Heart left ventricle (tissue), 16 donors: ENCODE data around the gene GRHL1. TPM values are rescaled to one million over a fixed set of nuclear protein-coding genes. Genes with fewer than 3 reads are reported as not detected.

ENCODE experiments used
- ATAC-seq, 4 donors: fragments of 200-7000 bp; cut with Tn5 transposase; one replicate each; pipeline ENCODE4 v1.9.1; 2020 to 2022; ENCODE audit warnings: moderate library complexity in 4 of 4, mild to moderate bottlenecking in 3 of 4, moderate number of reproducible peaks in 1 of 4
- DNase-seq, 5 donors: peaks; one replicate each; pipeline ENCODE4 v3.0.0-alpha.2; 2020
- H3K27ac ChIP-seq, 12 donors: fragments of 200-600 bp; sonication (generic) in 4 of 12; one replicate each; pipeline versions ENCODE4 v1.5.0 to v1.8.0; 2016 to 2022; ENCODE audit warnings: mild to moderate bottlenecking in 2 of 12
- H3K27me3 ChIP-seq, 9 donors: fragments of 200-600 bp; sonication (generic) in 2 of 9; one replicate each; pipeline versions ENCODE4 v1.5.1 to v1.8.0; 2016 to 2022; ENCODE audit warnings: mild to moderate bottlenecking in 3 of 9
- H3K36me3 ChIP-seq, 9 donors: fragments of 200-600 bp; sonication (generic) in 2 of 9; one replicate each; pipeline versions ENCODE4 v1.5.0 to v1.8.0; 2018 to 2022; ENCODE audit warnings: mild to moderate bottlenecking in 2 of 9
- H3K4me1 ChIP-seq, 12 donors: fragments of 200-600 bp; sonication (generic) in 4 of 12; one replicate each; pipeline versions ENCODE4 v1.5.0 to v1.8.0; 2016 to 2022; ENCODE audit warnings: mild to moderate bottlenecking in 3 of 12
- H3K4me3 ChIP-seq, 12 donors: fragments of 200-600 bp; sonication (generic) in 4 of 12; one replicate each; pipeline versions ENCODE4 v1.5.0 to v1.8.0; 2017 to 2022; ENCODE audit warnings: mild to moderate bottlenecking in 9 of 12, moderate library complexity in 4 of 12
- H3K9me3 ChIP-seq, 12 donors: fragments of 200-600 bp; sonication (generic) in 4 of 12; one replicate each; pipeline versions ENCODE4 v1.5.0 to v1.8.0; 2016 to 2022; ENCODE audit warnings: mild to moderate bottlenecking in 1 of 12
- POLR2A ChIP-seq, 2 donors: fragments of 450-650 bp; IDR thresholded peaks; one replicate each; pipeline ENCODE4 v1.6.1; 2017; ENCODE audit warnings: antibody characterized with exemption in 2 of 2, mild to moderate bottlenecking in 2 of 2, moderate library complexity in 2 of 2
- WGBS, 4 donors: extraction: QIAGEN DNeasy Blood & Tissue Kit in 2 of 4; methylation state at CpG; one replicate each; pipeline versions ENCODE4 v1.1.5 to v1.1.7; 2013 to 2018; 5-methylcytosine and 5-hydroxymethylcytosine counted together
- intact Hi-C, 10 donors: fragments of 100-400 bp; cut with DNase I; formaldehyde crosslinking; loops; one replicate each; pipeline versions ENCODE4 v1.11.1 to v1.14.2; 2022
- polyA plus RNA-seq, 2 donors: library from polyadenylated mRNA; stranded (reverse); fragments of 200-250 nt; gene quantifications; one replicate each; pipeline ENCODE4 v1.2.3, GENCODE V29; 2013
- total RNA-seq, 9 donors: library from RNA; depleted of rRNA in 2 of 9; stranded (reverse); fragments of >200 nt in 2 of 9; fragmentation: NEBNext Ultra II Directional in 3 of 9; extraction: Animal tissue kit (Norgen Biotek cat#: 25700) in 3 of 9; gene quantifications; one replicate each; pipeline versions ENCODE4 v1.1.0 to v1.2.4, GENCODE V29; 2016 to 2023
- TF ChIP-seq, protein P1 (sequence below), 12 donors: fragments of 200-600 bp; sonication (generic) in 4 of 12; IDR thresholded peaks; one replicate each; pipeline versions ENCODE4 v1.5.0 to v1.8.0; 2018 to 2022; ENCODE audit warnings: antibody characterized with exemption in 12 of 12, mild to moderate bottlenecking in 5 of 12
- donor health status: ischemic (EF 13 %, LVEDD 7.1; RV severe dilation, severe dysfunction).
- donor health status: healthy with polysubstance abuse.
- donor health status: DM: no; HTN: yes; CAD: no.
- donor health status: DM: no; HTN: no; CAD: no.
- donor health status: ischemic (EF 25% LVEDD 6.9; RV normal size, moderate dysfunction).
- donor health status: ischemic (EF 25% LVEDD 5.7; RV mildly dilated, moderate dysfunction).
- donor health status: healthy.
- donor health status: DM: yes; HTN: yes; CAD: no.
- donor health status: ischemic (EF 35%, LVEDD 5.7; RV mildly dilated, moderate dysfunction).
- donor health status: nonischemic (EF 11% LVEDD 7.7; RV severe dilation, severe dysfunction).
- donor health status: DM: yes; HTN: yes; CAD: no.
- donor health status: PGD.
- donor health status: ischemic (EF 29% LVEDD 5.4; RV normal size, mild dysfunction).
- donor health status: nonischemic (EF 23%, LVEDD 6.1; RV moderate dilation, normal function).

Gene GRHL1
- total and polyA plus RNA-seq, 11 donors = 0.50 to 2.8 (median 1.0) TPM

DNA sequence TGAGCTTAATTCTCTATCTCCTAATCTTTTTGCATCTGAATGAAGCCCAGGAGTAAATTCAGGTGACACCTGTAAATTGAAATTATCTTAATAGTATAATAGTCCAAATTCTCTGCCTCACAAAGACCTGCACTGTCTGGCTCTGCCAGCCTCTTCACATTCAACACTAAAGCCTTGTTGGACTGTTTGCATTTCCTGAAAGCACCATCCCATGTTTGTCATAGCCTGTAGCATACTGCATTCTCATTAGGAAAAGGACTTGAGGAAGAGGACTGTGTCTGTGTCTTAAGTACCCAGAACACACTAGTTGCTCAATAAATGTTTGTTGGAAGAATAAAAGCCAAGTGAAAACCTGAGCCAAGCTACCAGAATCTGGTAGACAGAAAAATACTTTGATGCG lies 42.9 kb upstream of the GRHL1 start:
- WGBS, 4 donors = 98 to 100% (median 98%) methylated on average over 1 of the region's 1 CpG
- TF ChIP-seq, protein P1, sequence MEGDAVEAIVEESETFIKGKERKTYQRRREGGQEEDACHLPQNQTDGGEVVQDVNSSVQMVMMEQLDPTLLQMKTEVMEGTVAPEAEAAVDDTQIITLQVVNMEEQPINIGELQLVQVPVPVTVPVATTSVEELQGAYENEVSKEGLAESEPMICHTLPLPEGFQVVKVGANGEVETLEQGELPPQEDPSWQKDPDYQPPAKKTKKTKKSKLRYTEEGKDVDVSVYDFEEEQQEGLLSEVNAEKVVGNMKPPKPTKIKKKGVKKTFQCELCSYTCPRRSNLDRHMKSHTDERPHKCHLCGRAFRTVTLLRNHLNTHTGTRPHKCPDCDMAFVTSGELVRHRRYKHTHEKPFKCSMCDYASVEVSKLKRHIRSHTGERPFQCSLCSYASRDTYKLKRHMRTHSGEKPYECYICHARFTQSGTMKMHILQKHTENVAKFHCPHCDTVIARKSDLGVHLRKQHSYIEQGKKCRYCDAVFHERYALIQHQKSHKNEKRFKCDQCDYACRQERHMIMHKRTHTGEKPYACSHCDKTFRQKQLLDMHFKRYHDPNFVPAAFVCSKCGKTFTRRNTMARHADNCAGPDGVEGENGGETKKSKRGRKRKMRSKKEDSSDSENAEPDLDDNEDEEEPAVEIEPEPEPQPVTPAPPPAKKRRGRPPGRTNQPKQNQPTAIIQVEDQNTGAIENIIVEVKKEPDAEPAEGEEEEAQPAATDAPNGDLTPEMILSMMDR (IDR thresholded peaks at IDR 0.05) = no peak
- TF ChIP-seq POLR2A (IDR thresholded peaks at IDR 0.05) = no peak
- intact Hi-C loops = no loop called here
- H3K4me1 ChIP-seq = no peaks in the 10 kb centered on the region
- no peaks in the 10 kb centered on the region for H3K9me3 ChIP-seq
- H3K27ac ChIP-seq = no peak overlapping the region
- no peak for DNase-seq
- H3K4me3 ChIP-seq = no peak overlapping the region
- no peak for ATAC-seq
- peaks cover 0 to 44% (median 27%) of the 10 kb centered on the region in 9 donors for H3K36me3 ChIP-seq
- no peaks in the 10 kb centered on the region for H3K27me3 ChIP-seq

DNA sequence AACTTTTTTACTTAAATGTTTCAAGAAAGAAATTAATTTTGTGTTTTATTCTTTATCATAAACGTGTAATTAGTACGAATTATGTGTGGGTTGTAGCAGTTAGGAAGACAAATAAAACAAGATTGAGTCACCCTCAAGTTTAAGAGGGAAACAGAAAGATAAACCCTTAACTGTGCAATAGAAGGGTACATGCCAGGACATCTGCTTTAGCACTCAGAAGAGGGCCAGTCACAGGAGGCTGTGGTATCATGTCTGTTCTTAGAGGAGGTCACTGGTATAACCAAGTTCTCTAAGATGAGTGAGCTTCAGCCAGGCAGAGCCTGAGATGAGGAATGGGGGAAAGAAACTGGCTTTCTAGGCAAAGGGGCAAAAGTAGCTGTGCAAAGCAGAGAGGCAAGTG lies 42.4 kb upstream of the GRHL1 start:
- Histone ChIP-seq H3K4me3 (no peak overlapping the region), H3K27me3 (no peaks in the 10 kb centered on the region), H3K9me3 (no peaks in the 10 kb centered on the region), H3K36me3 (peaks cover 0 to 48% (median 29%) of the 10 kb centered on the region in 9 donors), H3K4me1 (no peaks in the 10 kb centered on the region), H3K27ac (no peak overlapping the region)
- intact Hi-C loops = no loop called here
- ATAC-seq (no peak), DNase-seq (no peak)
- TF ChIP-seq, protein P1 (IDR thresholded peaks at IDR 0.05) = no peak
- TF ChIP-seq POLR2A (IDR thresholded peaks at IDR 0.05) = no peak
- 85 to 93% (median 89%) methylated on average over 2 of the region's 2 CpGs for WGBS, 4 donors

DNA sequence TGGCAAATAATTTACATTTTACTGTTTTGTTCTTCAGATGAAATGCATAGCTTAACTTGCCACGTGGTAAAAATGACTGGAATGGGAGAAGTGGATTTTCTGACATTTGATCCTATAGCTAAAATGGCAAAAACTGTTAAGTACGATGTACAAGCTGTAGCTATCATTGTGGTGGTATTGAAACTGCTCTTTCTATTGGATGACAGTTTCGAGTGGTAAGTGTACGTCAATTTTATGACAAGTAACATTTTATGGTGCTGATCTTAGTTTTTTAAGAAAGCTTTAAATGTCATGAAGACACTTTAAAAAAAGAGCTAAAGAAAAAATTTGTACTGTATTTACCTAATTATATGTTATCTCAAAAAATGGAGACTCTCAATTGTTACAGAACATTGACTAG lies 40.8 kb upstream of the GRHL1 start:
- H3K9me3 ChIP-seq = no peaks in the 10 kb centered on the region
- H3K4me3 ChIP-seq = no peak overlapping the region
- TF ChIP-seq, protein P1 (IDR thresholded peaks at IDR 0.05) = no peak
- TF ChIP-seq POLR2A (IDR thresholded peaks at IDR 0.05) = no peak
- intact Hi-C loops = no loop called here
- no peaks in the 10 kb centered on the region for H3K4me1 ChIP-seq
- H3K36me3 ChIP-seq = peaks cover 0 to 48% (median 22%) of the 10 kb centered on the region in 9 donors
- 70 to 94% (median 79%) methylated on average over 4 of the region's 4 CpGs for WGBS, 4 donors
- ATAC-seq (no peak), DNase-seq (no peak)
- H3K27me3 ChIP-seq = no peaks in the 10 kb centered on the region
- no peak overlapping the region for H3K27ac ChIP-seq

DNA sequence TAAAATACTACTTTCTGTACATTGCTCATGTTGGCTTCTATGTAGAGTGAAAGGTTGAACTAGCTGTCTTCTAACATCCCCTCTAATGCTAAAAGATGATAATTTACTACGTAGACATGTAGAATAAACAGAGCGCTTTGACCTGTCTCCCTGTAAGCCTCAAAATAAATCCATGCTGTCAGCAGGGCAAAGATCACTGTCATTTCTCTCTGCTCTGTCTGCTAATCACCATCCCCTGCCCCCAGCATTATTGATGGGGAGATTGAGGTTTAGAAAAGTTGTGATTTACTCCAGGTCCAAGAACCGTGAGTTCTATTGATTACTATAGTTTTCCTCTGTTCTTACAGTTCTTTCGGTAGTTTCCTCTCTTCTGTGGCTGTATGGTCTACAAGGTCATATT lies 39.0 kb upstream of the GRHL1 start:
- Histone ChIP-seq H3K9me3 (no peaks in the 10 kb centered on the region), H3K27ac (no peak overlapping the region), H3K27me3 (no peaks in the 10 kb centered on the region), H3K4me1 (no peaks in the 10 kb centered on the region), H3K4me3 (no peak overlapping the region), H3K36me3 (peaks cover 0 to 53% (median 26%) of the 10 kb centered on the region in 9 donors)
- no peak for DNase-seq
- intact Hi-C loops = no loop called here
- TF ChIP-seq, protein P1 (IDR thresholded peaks at IDR 0.05) = no peak
- TF ChIP-seq POLR2A (IDR thresholded peaks at IDR 0.05) = no peak
- ATAC-seq = no peak
- 95 to 97% (median 97%) methylated on average over 4 of the region's 4 CpGs for WGBS, 4 donors
